Activated CD4-positive, alpha-beta T cell treated with anti-CD3 and anti-CD28 coated beads, Interleukin-2, amount 10 ng/mL, durations not matched to agents 7 days and 5 days (primary cell): ENCODE results near the gene ZMYND15. TPM values are rescaled to one million over a fixed set of nuclear protein-coding genes. Genes with fewer than 3 reads are reported as not detected.
A peak's percentile ranks its signal among the peaks of the same experiment; 100 is the strongest.
"Not testable (repeated sequence)": the region's sequence is repeated elsewhere in the genome, so short reads cannot be mapped to it uniquely, and the experiment has no call there.

ENCODE experiments used
- CTCF ChIA-PET: fragments of 350-600 bp; sonication (Branson Sonifier 250); formaldehyde crosslinking; loops from one replicate; lab custom pipeline; 2021; ENCODE audit warnings: antibody characterized with exemption; lab: Charles Lee
- POLR2A ChIA-PET: fragments of 350-600 bp; sonication (Branson Sonifier 250); formaldehyde crosslinking; loops from one replicate; lab custom pipeline; 2021; ENCODE audit warnings: antibody characterized with exemption; lab: Charles Lee
- DNase-seq: peaks from one replicate; pipeline ENCODE4 v3.0.0-alpha.2; 2020
- H3K27ac Mint-ChIP-seq: one replicate; pipeline ENCODE4 v1.8.0; 2021; ENCODE audit warnings: mild to moderate bottlenecking, moderate library complexity, mixed read lengths
- H3K27me3 Mint-ChIP-seq: one replicate; pipeline ENCODE4 v1.8.0; 2021; ENCODE audit warnings: mixed read lengths
- H3K36me3 Mint-ChIP-seq: one replicate; pipeline ENCODE4 v1.8.0; 2021; ENCODE audit warnings: low read depth, mixed read lengths
- H3K4me1 Mint-ChIP-seq: one replicate; pipeline ENCODE4 v1.8.0; 2021; ENCODE audit warnings: mixed read lengths
- H3K4me3 Mint-ChIP-seq: one replicate; pipeline ENCODE4 v1.8.0; 2021; ENCODE audit warnings: mild to moderate bottlenecking, moderate library complexity, mixed read lengths
- H3K9me3 Mint-ChIP-seq: one replicate; pipeline ENCODE4 v1.8.0; 2021; ENCODE audit warnings: mixed read lengths
- total RNA-seq, 2 experiments: library from RNA; stranded (reverse); gene quantifications; one replicate each; pipeline ENCODE4 v1.2.3, GENCODE V29; 2021

The ZMYND15 gene
- total RNA-seq, 2 experiments from 2014 or later, result 0.07 TPM; not detected in 1

DNA sequence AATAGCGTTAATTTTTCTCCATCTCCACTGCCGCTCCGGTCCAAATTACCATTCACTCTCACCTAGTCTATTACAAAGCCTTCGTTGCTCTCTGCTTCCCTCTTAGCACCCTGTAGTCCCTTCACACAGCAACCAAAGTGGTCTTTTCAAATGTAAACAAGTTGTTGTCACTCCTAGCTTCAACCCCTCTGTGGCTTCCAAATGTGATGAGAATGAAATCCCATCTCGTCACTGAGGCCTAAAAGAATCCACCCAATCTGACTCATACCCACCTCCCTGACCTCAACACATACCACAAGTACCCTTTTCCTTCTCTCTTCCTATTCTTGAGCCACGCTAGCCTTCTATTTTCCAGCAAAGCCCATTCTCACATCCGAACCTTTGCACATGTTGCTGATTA lies 33.5 kb upstream of the ZMYND15 start:
- Mint-ChIP-seq H3K27ac (no peak overlapping the region), H3K4me1 (peaks cover 60% of the 10 kb centered on the region), H3K36me3 (peaks cover 16% of the 10 kb centered on the region), H3K27me3 (no peaks in the 10 kb centered on the region), H3K9me3 (peaks cover 4% of the 10 kb centered on the region), H3K4me3 (peak overlapping the region; percentile 14)
- CTCF ChIA-PET, result interaction anchor here (0.6 kb wide), 1 partner anchor 60 kb away, joined by 4 read pairs; no protein-coding TSS in a partner anchor
- no peak for DNase-seq
- POLR2A ChIA-PET, result no interaction called here

DNA sequence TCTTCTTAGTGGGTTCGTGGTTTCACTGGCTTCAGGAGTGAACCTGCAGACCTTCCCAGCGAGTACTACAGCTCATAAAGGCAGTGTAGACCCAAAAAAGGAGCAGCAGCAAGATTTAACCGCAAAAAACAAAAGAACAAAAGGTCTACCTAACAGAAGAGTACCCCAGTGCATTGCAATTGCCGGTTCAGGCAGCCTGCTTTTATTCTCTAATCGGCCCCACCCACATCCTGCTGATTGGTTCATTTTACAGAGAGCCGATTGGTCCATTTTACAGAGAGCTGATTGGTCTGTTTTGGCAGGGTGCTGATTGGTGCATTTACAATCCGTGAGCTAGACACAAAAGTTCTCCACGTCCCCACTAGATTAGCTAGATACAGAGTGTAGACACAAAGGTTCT lies 31.2 kb upstream of the ZMYND15 start:
- H3K36me3 Mint-ChIP-seq, result peaks cover 29% of the 10 kb centered on the region
- H3K27ac Mint-ChIP-seq, result peak overlapping the region; percentile 59
- H3K4me3 Mint-ChIP-seq, result no peak overlapping the region
- ChIA-PET CTCF (interaction anchor here (1.2 kb wide), 1 partner anchor 191 kb away, joined by 3 read pairs; the partner anchor contains the start of gene C17orf107), POLR2A (no interaction called here)
- peaks cover 53% of the 10 kb centered on the region for H3K4me1 Mint-ChIP-seq
- DNase-seq, result peak; percentile 70
- H3K9me3 Mint-ChIP-seq, result peaks cover 4% of the 10 kb centered on the region
- no peaks in the 10 kb centered on the region for H3K27me3 Mint-ChIP-seq

DNA sequence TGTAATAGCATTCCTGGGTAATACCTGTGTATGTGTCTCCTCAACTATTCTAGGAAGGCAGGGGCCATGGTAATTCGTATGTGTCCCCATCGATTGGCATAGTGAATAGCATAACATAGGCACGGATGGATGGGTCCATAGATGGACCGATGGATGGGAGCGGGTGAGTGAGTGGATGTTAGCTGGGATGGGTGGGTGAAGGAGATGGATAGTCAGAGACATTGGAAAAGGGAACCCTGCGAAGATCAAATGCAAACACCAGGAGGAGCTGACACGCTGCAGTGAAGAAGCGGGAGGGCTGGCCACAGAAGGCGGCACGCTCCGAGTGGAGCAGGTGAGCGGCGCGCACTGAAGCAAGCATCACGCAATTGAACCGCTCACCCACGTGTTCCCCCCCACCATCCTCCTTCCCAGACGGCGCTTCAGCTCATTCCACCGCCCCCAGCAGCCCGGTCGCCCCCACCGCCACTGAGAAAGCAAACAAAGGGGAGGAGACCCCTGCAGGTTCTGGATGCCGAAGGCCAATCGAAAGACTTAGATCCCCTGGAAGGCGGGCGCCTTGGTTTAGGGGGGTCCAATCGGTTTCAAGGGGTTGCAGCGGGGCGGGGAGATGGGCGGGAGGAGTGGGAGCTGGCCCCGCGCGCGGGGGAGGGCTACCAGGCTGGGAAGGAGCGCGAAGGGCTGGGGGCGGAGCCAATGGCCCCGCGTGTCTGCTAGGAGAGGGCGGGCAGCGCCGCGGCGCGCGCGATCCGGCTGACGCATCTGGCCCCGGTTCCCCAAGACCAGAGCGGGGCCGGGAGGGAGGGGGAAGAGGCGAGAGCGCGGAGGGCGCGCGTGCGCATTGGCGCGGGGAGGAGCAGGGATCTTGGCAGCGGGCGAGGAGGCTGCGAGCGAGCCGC lies 29.6 kb upstream of the ZMYND15 start, which contains the start of gene ARRB2:
ARRB2 (plus strand) TSS at position 839 of the 899 bp plus-strand sequence. CDS start 90 bp downstream, outside the sequence.
- H3K4me3 Mint-ChIP-seq, result peak within 1 kb of the TSS; percentile 98
- no peaks in the 10 kb centered on the region for H3K27me3 Mint-ChIP-seq
- ChIA-PET POLR2A (interaction anchor here (1.1 to 1.4 kb wide), 2 partner anchors 128 to 189 kb away, joined by 3 to 4 read pairs; no protein-coding TSS in a partner anchor), CTCF (interaction anchor here (0.6 to 1.8 kb wide), 14 partner anchors 12 to 255 kb away, joined by 3 to 11 read pairs (median 4); partner anchors contain the start of genes C17orf107, GLTPD2 and MED11)
- peak within 1 kb of the TSS; percentile 97 for H3K27ac Mint-ChIP-seq
- peaks cover 55% of the 10 kb centered on the region for H3K4me1 Mint-ChIP-seq
- DNase-seq, result peak; percentile 99
- peaks cover 28% of the 10 kb centered on the region for H3K36me3 Mint-ChIP-seq
- peaks cover 4% of the 10 kb centered on the region for H3K9me3 Mint-ChIP-seq

DNA sequence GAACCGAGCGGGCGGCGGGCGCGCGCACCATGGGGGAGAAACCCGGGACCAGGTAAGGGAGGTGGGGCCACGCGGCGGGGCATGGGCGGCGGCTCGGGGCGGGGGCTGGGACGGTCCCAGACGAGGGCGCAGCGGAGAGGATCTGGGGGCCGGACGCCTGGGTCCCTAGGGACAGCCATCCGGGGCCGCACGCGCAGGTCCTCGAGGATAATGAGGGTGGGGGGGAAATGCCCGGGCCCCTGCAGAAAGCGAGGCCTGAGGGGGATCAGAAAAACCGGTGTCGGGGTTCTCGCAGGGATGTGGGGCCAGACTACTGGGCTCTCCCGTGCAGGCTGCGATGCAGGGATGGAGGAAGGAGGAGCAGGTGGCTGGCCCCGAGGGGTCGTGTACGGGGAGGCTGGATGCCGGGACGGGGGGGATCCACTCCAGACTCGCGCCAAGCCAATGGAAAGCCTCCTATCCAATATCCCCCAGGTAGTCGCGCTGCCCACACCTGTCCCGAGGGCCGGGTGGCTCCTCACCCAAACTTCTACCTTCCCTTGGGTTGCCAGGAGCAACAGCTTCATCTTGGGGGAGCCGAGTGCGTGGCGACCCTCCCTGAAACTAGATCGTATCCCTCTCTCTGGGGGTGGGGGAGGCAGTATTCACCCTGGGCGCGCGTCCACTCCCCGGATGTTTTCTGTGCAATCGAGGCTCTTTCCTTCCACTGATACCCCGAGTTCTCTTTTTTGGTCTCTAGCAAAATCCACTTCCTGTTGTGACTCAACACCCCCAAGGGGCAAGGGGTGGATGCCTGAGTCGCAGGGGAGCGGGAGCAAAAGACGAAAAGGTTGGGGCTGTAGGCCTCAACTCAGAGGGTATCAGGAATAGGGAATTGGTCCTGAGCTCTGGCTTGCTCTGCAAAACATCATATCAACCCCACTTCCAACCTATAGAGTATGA lies 28.7 kb upstream of the ZMYND15 start:
- H3K27me3 Mint-ChIP-seq, result no peaks in the 10 kb centered on the region
- peak; percentile 69 for DNase-seq
- peak overlapping the region; percentile 97 for H3K27ac Mint-ChIP-seq
- peak overlapping the region; percentile 98 for H3K4me3 Mint-ChIP-seq
- ChIA-PET POLR2A (interaction anchor here (1.1 to 1.4 kb wide), 2 partner anchors 127 to 188 kb away, joined by 3 to 4 read pairs; no protein-coding TSS in a partner anchor), CTCF (interaction anchor here (0.6 to 1.9 kb wide), 15 partner anchors 14 to 254 kb away, joined by 3 to 11 read pairs (median 4); partner anchors contain the start of genes C17orf107, GLTPD2 and MED11)
- peaks cover 37% of the 10 kb centered on the region for H3K36me3 Mint-ChIP-seq
- H3K4me1 Mint-ChIP-seq, result peaks cover 55% of the 10 kb centered on the region
- peaks cover 4% of the 10 kb centered on the region for H3K9me3 Mint-ChIP-seq

DNA sequence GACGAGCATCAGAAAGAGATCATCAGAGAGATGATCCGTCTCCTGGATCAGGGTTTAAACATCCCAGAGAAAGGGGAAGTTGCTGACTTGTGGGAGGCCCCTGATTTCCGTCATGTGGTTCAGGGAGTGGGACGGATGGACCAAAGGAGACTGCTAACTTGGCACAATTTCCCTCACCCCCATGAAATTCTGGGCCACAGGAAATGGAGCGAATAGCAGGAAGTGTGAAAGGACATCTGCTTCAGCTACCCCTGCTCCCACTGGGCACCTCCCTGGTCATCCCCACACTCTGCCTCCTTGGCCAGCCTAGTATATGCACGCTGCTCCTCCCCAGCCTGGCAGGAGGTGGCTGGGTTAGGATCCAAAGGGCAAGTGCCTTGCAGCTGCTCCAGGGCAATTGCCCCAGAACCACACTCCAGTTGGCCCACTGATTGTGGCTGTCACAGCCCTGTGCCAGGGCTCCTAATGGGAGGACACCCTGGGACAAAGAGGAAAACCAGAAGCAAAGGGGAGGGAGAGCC lies 27.9 kb upstream of the ZMYND15 start:
- Mint-ChIP-seq H3K4me3 (peak overlapping the region; percentile 98), H3K36me3 (peaks cover 37% of the 10 kb centered on the region), H3K27ac (peak overlapping the region; percentile 97), H3K27me3 (no peaks in the 10 kb centered on the region), H3K4me1 (peaks cover 51% of the 10 kb centered on the region), H3K9me3 (peaks cover 4% of the 10 kb centered on the region)
- no peak for DNase-seq
- CTCF ChIA-PET, result interaction anchor here (1.3 to 1.9 kb wide), 3 partner anchors 16 to 145 kb away, joined by 4 to 7 read pairs (median 5); no protein-coding TSS in a partner anchor
- POLR2A ChIA-PET, result no interaction called here

DNA sequence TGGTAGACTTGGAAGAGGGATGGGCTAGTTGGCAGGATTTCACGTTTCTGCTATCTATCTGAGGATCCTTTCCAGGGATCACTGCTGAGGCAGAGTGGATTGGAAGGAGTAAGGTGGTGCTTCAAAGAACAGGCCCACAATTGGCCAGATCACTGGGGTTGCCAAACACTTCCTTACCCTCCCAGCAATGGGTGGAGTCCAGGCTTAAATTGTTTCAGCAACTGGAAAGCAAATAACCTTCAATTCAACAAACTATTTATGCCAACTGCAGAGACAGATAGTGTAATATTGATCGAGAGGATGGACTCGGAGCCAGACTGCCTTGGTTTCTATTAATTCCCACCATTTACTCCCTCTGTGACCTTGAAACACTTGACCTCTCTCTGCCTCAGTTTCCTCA lies 27.1 kb upstream of the ZMYND15 start:
- H3K9me3 Mint-ChIP-seq, result peaks cover 4% of the 10 kb centered on the region
- ChIA-PET CTCF (interaction anchor here (1.0 to 2.4 kb wide), 5 partner anchors 9 to 146 kb away, joined by 3 to 7 read pairs (median 5); no protein-coding TSS in a partner anchor), POLR2A (no interaction called here)
- H3K27me3 Mint-ChIP-seq, result no peaks in the 10 kb centered on the region
- no peak for DNase-seq
- peaks cover 44% of the 10 kb centered on the region for H3K36me3 Mint-ChIP-seq
- H3K27ac Mint-ChIP-seq, result peak overlapping the region; percentile 97
- peak overlapping the region; percentile 98 for H3K4me3 Mint-ChIP-seq
- peaks cover 59% of the 10 kb centered on the region for H3K4me1 Mint-ChIP-seq

DNA sequence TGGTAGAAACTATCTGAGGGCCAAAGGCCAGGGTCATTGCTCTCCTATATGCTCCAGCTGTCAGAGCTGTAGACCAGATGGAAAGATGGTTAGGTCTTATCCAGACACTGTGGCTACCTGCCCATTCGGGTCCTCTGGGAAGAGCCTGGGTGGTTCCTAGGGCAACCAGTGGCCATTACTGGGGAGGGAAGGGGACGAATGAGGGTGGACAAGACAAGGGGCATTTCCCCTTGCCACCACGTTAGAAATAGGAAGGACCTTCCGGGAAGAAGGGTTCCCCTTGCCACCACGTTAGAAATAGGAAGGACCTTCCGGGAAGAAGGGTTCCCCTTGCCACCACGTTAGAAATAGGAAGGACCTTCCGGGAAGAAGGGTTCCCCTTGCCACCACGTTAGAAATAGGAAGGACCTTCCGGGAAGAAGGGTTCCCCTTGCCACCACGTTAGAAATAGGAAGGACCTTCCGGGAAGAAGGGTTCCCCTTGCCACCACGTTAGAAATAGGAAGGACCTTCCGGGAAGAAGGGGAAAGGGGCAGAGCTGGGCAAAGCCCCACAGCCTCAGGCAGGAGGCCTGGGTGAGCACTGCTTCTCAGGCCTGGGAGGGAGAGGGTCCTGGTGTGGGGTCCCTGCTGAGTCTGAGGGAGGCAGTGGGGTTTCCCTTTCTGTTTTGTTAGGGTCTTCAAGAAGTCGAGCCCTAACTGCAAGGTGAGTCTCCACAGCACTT lies 25.1 kb upstream of the ZMYND15 start:
- H3K4me1 Mint-ChIP-seq, result peaks cover 58% of the 10 kb centered on the region
- CTCF ChIA-PET, result interaction anchor here (0.6 to 2.4 kb wide), 6 partner anchors 12 to 367 kb away, joined by 3 to 6 read pairs (median 5); no protein-coding TSS in a partner anchor

DNA sequence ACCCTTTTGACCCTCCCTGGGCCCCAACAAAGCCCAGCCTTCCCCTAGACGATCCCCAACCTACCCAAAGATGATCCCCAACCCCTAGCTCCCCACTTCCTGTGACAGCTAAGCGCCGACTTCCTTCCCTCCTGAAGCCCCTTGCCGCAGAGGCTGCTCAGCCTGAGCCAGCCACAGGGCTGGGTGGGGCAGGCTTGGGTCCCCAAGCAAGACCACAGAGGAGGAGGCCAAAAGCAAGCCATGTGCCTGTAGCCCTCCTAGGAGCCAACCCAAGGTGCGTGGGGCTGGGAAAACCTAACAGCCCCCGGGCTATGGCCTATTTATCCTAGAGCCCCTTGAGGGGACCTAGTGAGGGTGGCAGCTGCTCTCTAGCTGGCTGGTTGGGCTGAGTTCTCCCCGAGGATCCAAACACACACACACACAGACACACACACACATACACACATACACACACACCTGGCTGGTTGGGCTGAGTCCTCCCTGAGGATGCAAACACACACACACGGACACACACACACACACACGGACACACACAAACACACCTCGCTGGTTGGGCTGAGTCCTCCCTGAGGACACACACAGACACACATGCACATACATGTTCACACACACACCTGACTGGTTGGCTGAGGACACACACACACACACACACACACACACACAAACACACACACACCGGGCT lies 24.4 kb upstream of the ZMYND15 start:
- ChIA-PET CTCF (interaction anchor here (0.6 to 1.7 kb wide), 9 partner anchors 11 to 482 kb away, joined by 3 to 6 read pairs (median 5); no protein-coding TSS in a partner anchor), POLR2A (interaction anchor here (0.7 kb wide), 1 partner anchor 497 kb away, joined by 3 read pairs; no protein-coding TSS in a partner anchor)
- Mint-ChIP-seq H3K27ac (peak overlapping the region; percentile 87), H3K36me3 (peaks cover 59% of the 10 kb centered on the region), H3K4me3 (peak overlapping the region; percentile 78), H3K27me3 (no peaks in the 10 kb centered on the region), H3K4me1 (peaks cover 55% of the 10 kb centered on the region), H3K9me3 (no peaks in the 10 kb centered on the region)
- peak; percentile 72 for DNase-seq

More for the DNA sequence above, 25.1 kb upstream of the ZMYND15 start:
- POLR2A ChIA-PET, result interaction anchor here (0.7 kb wide), 1 partner anchor 498 kb away, joined by 3 read pairs; no protein-coding TSS in a partner anchor
- peak overlapping the region; percentile 97 for H3K27ac Mint-ChIP-seq
- H3K27me3 Mint-ChIP-seq, DNase-seq, H3K9me3 Mint-ChIP-seq: not testable (repeated sequence)
- peaks cover 53% of the 10 kb centered on the region for H3K36me3 Mint-ChIP-seq
- H3K4me3 Mint-ChIP-seq, result peak overlapping the region; percentile 78

DNA sequence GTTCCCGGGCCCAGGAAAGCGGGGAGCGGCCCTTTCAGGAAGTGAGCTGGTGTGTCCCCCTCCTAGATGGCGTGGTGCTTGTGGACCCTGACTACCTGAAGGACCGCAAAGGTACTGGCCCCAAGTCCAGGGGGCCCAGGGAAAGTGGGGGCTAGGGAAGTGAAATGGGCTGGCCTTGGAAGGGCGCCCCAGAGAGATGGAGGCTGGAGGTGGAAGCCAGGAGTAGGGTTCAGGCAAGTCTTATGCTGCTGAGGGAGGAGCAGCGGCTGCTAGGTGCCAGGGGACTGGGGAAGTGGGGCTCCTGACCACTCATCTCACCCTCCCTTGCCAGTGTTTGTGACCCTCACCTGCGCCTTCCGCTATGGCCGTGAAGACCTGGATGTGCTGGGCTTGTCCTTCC lies 23.6 kb upstream of the ZMYND15 start:
- no peaks in the 10 kb centered on the region for H3K9me3 Mint-ChIP-seq
- ChIA-PET POLR2A (no interaction called here), CTCF (interaction anchor here (0.6 to 1.7 kb wide), 5 partner anchors 10 to 481 kb away, joined by 3 to 6 read pairs (median 4); no protein-coding TSS in a partner anchor)
- H3K36me3 Mint-ChIP-seq, result peaks cover 67% of the 10 kb centered on the region
- H3K4me3 Mint-ChIP-seq, result peak overlapping the region; percentile 78
- H3K27ac Mint-ChIP-seq, result peak overlapping the region; percentile 87
- no peaks in the 10 kb centered on the region for H3K27me3 Mint-ChIP-seq
- peaks cover 62% of the 10 kb centered on the region for H3K4me1 Mint-ChIP-seq
- no peak for DNase-seq

DNA sequence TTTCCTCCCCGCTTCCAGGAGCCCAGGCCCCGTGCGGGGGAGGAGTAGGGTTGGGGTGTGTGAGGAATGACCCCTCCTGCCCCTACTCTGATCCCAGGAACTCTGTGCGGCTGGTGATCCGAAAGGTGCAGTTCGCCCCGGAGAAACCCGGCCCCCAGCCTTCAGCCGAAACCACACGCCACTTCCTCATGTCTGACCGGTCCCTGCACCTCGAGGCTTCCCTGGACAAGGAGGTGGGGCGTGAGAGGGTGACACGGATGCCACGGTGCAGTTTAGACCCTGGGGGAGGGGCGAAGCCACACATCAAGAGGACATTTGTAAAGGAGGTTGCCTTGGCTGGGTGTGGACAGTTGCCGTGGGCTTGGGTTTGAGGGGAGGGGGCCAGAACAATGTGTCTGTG lies 21.8 kb upstream of the ZMYND15 start:
- no peaks in the 10 kb centered on the region for H3K9me3 Mint-ChIP-seq
- ChIA-PET CTCF (no interaction called here), POLR2A (no interaction called here)
- no peak overlapping the region for H3K27ac Mint-ChIP-seq
- H3K36me3 Mint-ChIP-seq, result peaks cover 60% of the 10 kb centered on the region
- H3K4me3 Mint-ChIP-seq, result no peak overlapping the region
- H3K27me3 Mint-ChIP-seq, result no peaks in the 10 kb centered on the region
- DNase-seq, result no peak
- H3K4me1 Mint-ChIP-seq, result peaks cover 54% of the 10 kb centered on the region
